Measurements from ENCODE around the gene SH2D4B.

Gene SH2D4B

GRCh38 chr10:80504158-80504811 is 33.4 kb upstream of the SH2D4B start:
- DNase-seq (ENCODE audit: low spot score), result peak; percentile 52

- no peak for DNase-seq (ENCODE audit: low spot score)
Observed at GRCh38 chr10:80504897-80505465, 32.7 kb upstream of the SH2D4B start.

DNA sequence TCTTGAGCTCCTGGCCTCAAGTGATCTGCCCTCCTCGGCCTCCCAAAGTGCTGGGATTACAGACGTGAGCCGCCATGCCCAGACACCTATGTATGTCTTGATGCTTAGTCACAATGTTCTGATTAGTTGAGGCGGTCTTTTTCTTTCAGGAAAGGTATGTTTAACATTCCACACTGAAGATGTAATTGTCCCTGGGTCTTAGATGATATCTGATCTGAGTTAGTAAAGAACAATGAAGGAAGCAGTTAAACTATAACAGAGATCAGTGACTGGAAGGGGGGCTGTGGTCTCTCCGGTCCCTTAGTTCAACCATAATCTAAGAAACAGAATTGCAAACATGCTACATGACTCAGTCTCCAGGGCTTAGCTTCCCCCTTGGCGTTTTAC is 31.5 kb upstream of the SH2D4B start:
- DNase-seq (ENCODE audit: low spot score), result no peak

DNA sequence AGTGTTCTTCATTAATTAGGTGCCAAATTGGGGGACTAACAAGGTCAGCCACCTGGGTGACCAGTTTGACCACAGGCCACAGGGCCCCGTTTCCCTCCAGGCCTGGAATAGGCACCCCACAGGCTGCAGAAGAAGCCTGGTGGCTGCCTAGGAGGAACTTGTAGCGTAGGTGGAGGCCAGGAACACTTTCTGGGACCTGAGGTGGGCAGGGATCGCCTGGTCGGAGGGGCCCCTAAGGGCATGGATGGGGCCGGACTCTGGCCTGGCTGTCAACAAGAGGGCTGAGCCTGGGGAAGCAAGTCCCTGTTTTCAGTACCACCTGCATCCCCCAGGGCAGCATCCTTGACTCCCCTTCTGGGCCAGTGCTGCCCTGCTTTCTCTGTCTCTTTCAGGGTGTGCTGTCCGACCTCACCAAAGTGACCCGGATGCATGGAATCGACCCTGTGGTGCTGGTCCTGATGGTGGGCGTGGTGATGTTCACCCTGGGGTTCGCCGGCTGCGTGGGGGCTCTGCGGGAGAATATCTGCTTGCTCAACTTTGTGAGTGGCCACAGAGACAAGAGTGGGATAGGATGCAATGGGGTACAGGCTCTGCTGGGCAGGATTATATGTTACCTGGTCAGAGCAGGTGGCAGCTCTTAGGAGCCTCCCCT is 30.7 kb upstream of the SH2D4B start:
- DNase-seq (ENCODE audit: low spot score), result no peak

- DNase-seq (ENCODE audit: low spot score), result no peak
Observed at GRCh38 chr10:80509108-80509402, 28.6 kb upstream of the SH2D4B start.

GRCh38 chr10:80509403-80510161 is 28.1 kb upstream of the SH2D4B start:
- DNase-seq (ENCODE audit: low spot score), result no peak

DNA sequence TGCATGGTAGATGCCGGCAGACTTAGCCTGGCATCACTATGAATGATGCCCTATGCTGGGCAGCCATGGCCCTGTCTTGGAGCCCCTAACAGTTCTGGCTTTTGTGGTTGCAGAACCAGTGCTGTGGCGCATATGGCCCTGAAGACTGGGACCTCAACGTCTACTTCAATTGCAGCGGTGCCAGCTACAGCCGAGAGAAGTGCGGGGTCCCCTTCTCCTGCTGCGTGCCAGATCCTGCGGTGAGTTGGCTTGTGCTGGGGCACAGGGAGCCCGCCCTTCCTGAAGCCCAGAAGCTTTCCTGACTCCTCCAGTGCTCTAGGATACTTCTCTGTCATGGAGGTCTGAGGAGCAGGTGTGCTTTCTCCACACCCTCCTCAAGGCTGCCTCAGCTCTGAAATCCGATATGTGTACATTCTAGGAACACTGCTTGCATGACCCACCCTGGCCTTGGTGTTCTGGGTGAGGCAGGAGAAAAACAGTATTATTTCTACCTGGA is 25.6 kb upstream of the SH2D4B start:
- DNase-seq (ENCODE audit: low spot score), result no peak

GRCh38 chr10:80513106-80513505 is 24.6 kb upstream of the SH2D4B start:
- DNase-seq (ENCODE audit: low spot score), result no peak

DNA sequence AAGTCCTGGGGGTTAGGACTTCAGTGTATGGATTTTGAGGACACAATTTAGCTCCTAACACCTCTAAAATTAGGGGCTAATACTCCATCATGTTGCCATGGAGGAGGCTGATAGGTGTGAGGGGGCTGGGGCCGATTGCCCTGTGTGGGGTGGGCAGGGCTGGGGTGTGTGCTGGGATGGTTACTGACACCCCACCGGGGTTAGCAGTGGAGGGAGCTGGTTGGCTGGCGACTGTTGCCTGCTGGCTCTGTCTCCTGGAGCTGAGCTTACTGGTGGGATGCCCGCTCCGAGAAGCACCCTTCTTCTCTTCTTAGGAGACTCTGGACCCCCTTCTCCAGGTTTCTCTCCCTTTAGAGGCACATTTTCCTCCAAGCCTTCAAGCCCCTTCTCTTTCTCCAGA is 22.2 kb upstream of the SH2D4B start:
- no peak for DNase-seq (ENCODE audit: low spot score)

DNA sequence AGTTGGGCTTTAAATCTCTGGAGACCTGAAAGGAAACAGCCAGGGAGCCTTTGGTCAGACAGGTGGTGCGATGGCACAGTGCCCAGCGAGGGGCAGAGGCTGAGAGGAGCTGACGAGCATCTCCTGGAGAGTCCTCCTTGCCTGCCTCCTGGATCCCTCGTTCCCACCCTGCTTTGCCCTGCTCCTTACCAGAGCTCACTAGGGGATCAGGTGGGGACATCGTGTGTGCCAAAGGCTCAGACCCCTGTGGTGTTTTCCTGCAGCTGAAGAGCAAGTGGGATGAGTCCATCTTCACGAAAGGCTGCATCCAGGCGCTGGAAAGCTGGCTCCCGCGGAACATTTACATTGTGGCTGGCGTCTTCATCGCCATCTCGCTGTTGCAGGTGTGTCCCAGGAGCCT is 21.8 kb upstream of the SH2D4B start:
- DNase-seq (ENCODE audit: low spot score), result no peak

DNA sequence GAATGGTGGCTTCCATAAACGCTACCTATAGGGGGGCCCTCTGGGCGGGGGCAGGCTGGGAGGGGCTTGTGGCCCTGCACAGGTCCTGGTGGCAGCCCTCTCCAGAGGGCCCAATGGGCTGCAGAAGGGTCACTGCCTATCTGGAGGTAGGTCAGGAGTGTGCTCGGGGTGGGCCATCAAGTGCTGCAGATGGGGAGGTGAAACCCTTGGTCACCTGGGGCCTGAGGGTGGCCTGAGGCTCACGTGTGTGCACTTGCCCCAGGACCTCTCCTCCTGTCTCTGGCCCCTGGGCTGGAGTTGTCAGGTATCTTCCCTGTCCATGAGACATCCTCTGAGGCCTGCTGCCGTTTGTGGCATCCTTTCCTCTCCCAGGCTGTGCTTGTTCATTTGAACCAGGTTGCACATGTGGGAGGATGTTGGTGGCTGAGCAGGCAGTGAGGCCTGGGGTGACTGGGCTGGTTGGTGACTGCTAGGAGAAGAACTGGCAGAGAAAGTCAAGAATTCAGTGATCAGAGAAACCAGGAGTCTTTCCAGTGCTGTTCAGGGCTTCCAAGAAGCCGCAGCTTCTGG is 21.1 kb upstream of the SH2D4B start:
- no peak for DNase-seq (ENCODE audit: low spot score)

DNA sequence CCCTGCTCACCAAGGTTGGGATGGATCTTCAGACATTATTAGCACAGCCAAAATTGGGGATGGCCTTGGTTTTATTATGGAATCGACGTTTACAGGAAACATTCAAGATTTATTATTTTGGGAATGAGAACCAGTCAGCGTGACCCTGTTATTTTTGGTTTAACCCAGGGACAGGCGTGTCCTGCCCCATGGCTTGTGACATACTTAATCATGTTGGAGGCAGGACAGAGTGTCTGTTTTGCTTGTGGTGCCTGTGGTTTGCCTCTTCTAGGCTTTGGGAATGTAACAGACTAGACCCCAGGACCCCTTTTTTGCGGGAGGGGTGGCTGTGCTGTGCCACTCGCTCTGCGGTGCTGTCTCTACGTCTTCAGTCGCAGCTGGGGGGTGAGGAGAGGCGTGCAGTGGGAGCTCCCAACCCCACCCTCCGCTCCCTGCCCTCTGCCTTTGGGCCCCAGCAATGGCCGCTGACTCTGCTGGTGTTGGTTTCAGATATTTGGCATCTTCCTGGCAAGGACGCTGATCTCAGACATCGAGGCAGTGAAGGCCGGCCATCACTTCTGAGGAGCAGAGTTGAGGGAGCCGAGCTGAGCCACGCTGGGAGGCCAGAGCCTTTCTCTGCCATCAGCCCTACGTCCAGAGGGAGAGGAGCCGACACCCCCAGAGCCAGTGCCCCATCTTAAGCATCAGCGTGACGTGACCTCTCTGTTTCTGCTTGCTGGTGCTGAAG is 20.1 kb upstream of the SH2D4B start:
- no peak for DNase-seq (ENCODE audit: low spot score)

DNA sequence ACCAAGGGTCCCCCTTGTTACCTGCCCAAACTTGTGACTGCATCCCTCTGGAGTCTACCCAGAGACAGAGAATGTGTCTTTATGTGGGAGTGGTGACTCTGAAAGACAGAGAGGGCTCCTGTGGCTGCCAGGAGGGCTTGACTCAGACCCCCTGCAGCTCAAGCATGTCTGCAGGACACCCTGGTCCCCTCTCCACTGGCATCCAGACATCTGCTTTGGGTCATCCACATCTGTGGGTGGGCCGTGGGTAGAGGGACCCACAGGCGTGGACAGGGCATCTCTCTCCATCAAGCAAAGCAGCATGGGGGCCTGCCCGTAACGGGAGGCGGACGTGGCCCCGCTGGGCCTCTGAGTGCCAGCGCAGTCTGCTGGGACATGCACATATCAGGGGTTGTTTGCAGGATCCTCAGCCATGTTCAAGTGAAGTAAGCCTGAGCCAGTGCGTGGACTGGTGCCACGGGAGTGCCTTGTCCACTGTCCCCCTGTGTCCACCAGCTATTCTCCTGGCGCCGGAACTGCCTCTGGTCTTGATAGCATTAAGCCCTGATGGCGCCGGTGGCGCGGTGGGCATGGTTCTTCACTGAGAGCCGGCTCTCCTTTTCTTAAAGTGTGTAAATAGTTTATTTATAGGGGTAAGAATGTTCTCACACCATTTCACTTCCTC is 19.4 kb upstream of the SH2D4B start:
- DNase-seq (ENCODE audit: low spot score), result no peak

GRCh38 chr10:80518807-80519360 is 18.8 kb upstream of the SH2D4B start:
- no peak for DNase-seq (ENCODE audit: low spot score)

DNA sequence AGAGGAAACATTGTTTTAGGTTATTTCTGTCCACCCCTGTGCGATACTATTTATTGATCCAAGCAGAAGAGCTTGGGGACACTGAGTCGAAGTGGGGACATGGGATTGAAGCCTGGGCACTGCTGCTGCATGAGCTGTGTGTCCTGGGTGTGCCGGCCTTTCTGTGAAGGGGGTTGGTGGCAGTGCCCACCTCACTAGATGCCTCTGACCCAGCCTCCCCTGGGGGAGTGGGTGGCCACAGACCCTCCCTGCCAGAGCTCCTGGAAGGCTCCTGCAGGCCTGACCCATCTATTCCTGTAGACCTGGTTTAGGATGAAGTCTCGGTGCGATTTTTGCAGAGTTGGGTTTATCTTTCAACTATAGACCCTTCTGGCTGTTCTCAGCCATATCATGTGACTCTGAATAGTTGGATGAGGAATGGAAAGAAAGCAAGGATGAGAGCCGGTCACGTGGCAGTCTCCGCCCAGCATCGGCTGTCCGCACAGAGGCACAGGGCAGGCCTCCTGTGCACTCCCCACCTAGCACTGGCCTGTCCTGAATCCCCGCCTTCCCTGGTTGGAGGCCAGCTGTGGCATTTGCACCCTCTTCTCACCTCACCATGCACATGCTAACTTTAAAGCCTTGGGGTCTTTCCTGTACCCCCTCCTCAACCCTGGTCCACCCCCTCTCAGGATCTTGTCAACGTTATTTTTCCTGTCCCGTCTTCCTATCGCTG is 17.6 kb upstream of the SH2D4B start:
- no peak for DNase-seq (ENCODE audit: low spot score)

- no peak for DNase-seq (ENCODE audit: low spot score)
Observed at GRCh38 chr10:80520661-80521470, 16.8 kb upstream of the SH2D4B start.

- no peak for DNase-seq (ENCODE audit: low spot score)
Observed at GRCh38 chr10:80522756-80523363, 14.8 kb upstream of the SH2D4B start.

GRCh38 chr10:80523773-80524172 is 13.9 kb upstream of the SH2D4B start:
- DNase-seq (ENCODE audit: low spot score), result no peak

Data from hematopoietic multipotent progenitor cell treated with erythropoietin and hydrocortisone succinate and interleukin-3 and kit ligand, for 17 days (in vitro differentiated cells).